ENCODE results near the gene DDA1.
A peak's percentile ranks its signal among the peaks of the same experiment; 100 is the strongest.

The DDA1 gene

GRCh38 chr19:17305517-17306284 is 3.7 kb upstream of the DDA1 start, which contains the start of gene MRPL34:
Gene MRPL34, plus strand, starts transcription at chr19:17305872. Its CDS starts 21 bp downstream, at chr19:17305893.
- peak within 1 kb of the TSS; percentile 77 for H2BK5ac ChIP-seq (ENCODE audit: low read depth, low read length, poor library complexity)
- peaks cover 8 to 9% of the 10 kb centered on the region in 2 experiments for H3K36me3 ChIP-seq (ENCODE audit: control insufficient read depth in 1 of 2, insufficient read depth in 2 of 2, low read length in 2 of 2)
- peak; percentile 100 for DNase-seq
- H4K91ac ChIP-seq (ENCODE audit: low read depth, low read length) = peak within 1 kb of the TSS; percentile 83
- H3K9me3 ChIP-seq (ENCODE audit: insufficient read depth, low read depth, low read length) = no peaks in the 10 kb centered on the region
- peak within 1 kb of the TSS; percentile 76 for H3K27ac ChIP-seq (ENCODE audit: low read depth, low read length)
- H2BK120ac ChIP-seq (ENCODE audit: insufficient read depth, low read length, poor library complexity) = peak within 1 kb of the TSS; percentile 69
- peak within 1 kb of the TSS; percentile 76 for H2AK5ac ChIP-seq (ENCODE audit: low read length)
- peak within 1 kb of the TSS; percentile 37 for H2BK12ac ChIP-seq (ENCODE audit: low read length)
- H4K8ac ChIP-seq (ENCODE audit: low read depth, low read length) = peak within 1 kb of the TSS; percentile 80
- peak within 1 kb of the TSS; percentile 89 for H2AFZ ChIP-seq (ENCODE audit: insufficient read depth, low read length, poor library complexity)
- H3K27me3 ChIP-seq (ENCODE audit: insufficient read depth, low read length) = no peaks in the 10 kb centered on the region
- H4K12ac ChIP-seq (ENCODE audit: low read depth, low read length) = peak within 1 kb of the TSS; percentile 79
- H3K23ac ChIP-seq (ENCODE audit: low read length) = no peak within 1 kb of the TSS
- peak within 1 kb of the TSS; percentile 83 for H3K4me3 ChIP-seq (ENCODE audit: low read depth, low read length)
- H3K9ac ChIP-seq (ENCODE audit: low read length) = peak within 1 kb of the TSS; percentile 75
- H3K79me1 ChIP-seq (ENCODE audit: low read length) = peaks cover 34% of the 10 kb centered on the region
- WGBS (ENCODE audit: extremely low coverage, insufficient coverage, insufficient read length) = no CpG with 5 or more reads among the region's 55 CpGs
- H3K4ac ChIP-seq (ENCODE audit: low read depth, low read length) = peak within 1 kb of the TSS; percentile 42
- peaks cover 30 to 39% of the 10 kb centered on the region in 2 experiments for H3K4me1 ChIP-seq (ENCODE audit: control insufficient read depth in 1 of 2, insufficient read depth in 2 of 2, low read length in 2 of 2)
- peak within 1 kb of the TSS; percentile 81 for H3K4me2 ChIP-seq (ENCODE audit: low read length)
- peaks cover 23% of the 10 kb centered on the region for H3K79me2 ChIP-seq (ENCODE audit: control insufficient read depth, insufficient read depth, low read length, poor library complexity)
- H3K18ac ChIP-seq (ENCODE audit: low read length) = peak within 1 kb of the TSS; percentile 58
- peak within 1 kb of the TSS; percentile 69 for H3K14ac ChIP-seq (ENCODE audit: low read length)

GRCh38 chr19:17306285-17306714 is 3.1 kb upstream of the DDA1 start:
- Histone ChIP-seq H3K4me3 (ENCODE audit: low read depth, low read length) (peak overlapping the region; percentile 83), H2BK5ac (ENCODE audit: low read depth, low read length, poor library complexity) (peak overlapping the region; percentile 77), H3K23ac (ENCODE audit: low read length) (no peak overlapping the region), H2AK5ac (ENCODE audit: low read length) (peak overlapping the region; percentile 76), H3K18ac (ENCODE audit: low read length) (peak overlapping the region; percentile 58), H3K14ac (ENCODE audit: low read length) (peak overlapping the region; percentile 69), H3K27me3 (ENCODE audit: insufficient read depth, low read length) (no peaks in the 10 kb centered on the region), H2BK12ac (ENCODE audit: low read length) (peak overlapping the region; percentile 37), H3K9me3 (ENCODE audit: insufficient read depth, low read depth, low read length) (no peaks in the 10 kb centered on the region), H2BK120ac (ENCODE audit: insufficient read depth, low read length, poor library complexity) (peak overlapping the region; percentile 69), H4K8ac (ENCODE audit: low read depth, low read length) (peak overlapping the region; percentile 80), H3K4ac (ENCODE audit: low read depth, low read length) (peak overlapping the region; percentile 42), H3K36me3 (ENCODE audit: control insufficient read depth in 1 of 2, insufficient read depth in 2 of 2, low read length in 2 of 2) (peaks cover 2 to 5% of the 10 kb centered on the region in 2 experiments), H3K9ac (ENCODE audit: low read length) (peak overlapping the region; percentile 75), H3K4me2 (ENCODE audit: low read length) (peak overlapping the region; percentile 81), H3K79me2 (ENCODE audit: control insufficient read depth, insufficient read depth, low read length, poor library complexity) (peaks cover 23% of the 10 kb centered on the region), H4K12ac (ENCODE audit: low read depth, low read length) (peak overlapping the region; percentile 79), H2AFZ (ENCODE audit: insufficient read depth, low read length, poor library complexity) (peak overlapping the region; percentile 61), H4K91ac (ENCODE audit: low read depth, low read length) (peak overlapping the region; percentile 83), H3K27ac (ENCODE audit: low read depth, low read length) (peak overlapping the region; percentile 76), H3K4me1 (ENCODE audit: control insufficient read depth in 1 of 2, insufficient read depth in 2 of 2, low read length in 2 of 2) (peaks cover 32 to 44% of the 10 kb centered on the region in 2 experiments), H3K79me1 (ENCODE audit: low read length) (peaks cover 34% of the 10 kb centered on the region)
- DNase-seq = no peak
- no CpG with 5 or more reads among the region's 28 CpGs for WGBS (ENCODE audit: extremely low coverage, insufficient coverage, insufficient read length)

- H4K12ac ChIP-seq (ENCODE audit: low read depth, low read length) = no peak overlapping the region
- H2BK120ac ChIP-seq (ENCODE audit: insufficient read depth, low read length, poor library complexity) = no peak overlapping the region
- no peak overlapping the region for H2BK12ac ChIP-seq (ENCODE audit: low read length)
- H2AFZ ChIP-seq (ENCODE audit: insufficient read depth, low read length, poor library complexity) = no peak overlapping the region
- peaks cover 37 to 50% of the 10 kb centered on the region in 2 experiments for H3K4me1 ChIP-seq (ENCODE audit: control insufficient read depth in 1 of 2, insufficient read depth in 2 of 2, low read length in 2 of 2)
- H3K36me3 ChIP-seq (ENCODE audit: control insufficient read depth in 1 of 2, insufficient read depth in 2 of 2, low read length in 2 of 2) = peaks cover 1 to 6% of the 10 kb centered on the region in 2 experiments
- H3K79me2 ChIP-seq (ENCODE audit: control insufficient read depth, insufficient read depth, low read length, poor library complexity) = peaks cover 21% of the 10 kb centered on the region
- H2AK5ac ChIP-seq (ENCODE audit: low read length) = no peak overlapping the region
- H3K9me3 ChIP-seq (ENCODE audit: insufficient read depth, low read depth, low read length) = peaks cover 2% of the 10 kb centered on the region
- H3K9ac ChIP-seq (ENCODE audit: low read length) = no peak overlapping the region
- H3K14ac ChIP-seq (ENCODE audit: low read length) = no peak overlapping the region
- no peak overlapping the region for H2BK5ac ChIP-seq (ENCODE audit: low read depth, low read length, poor library complexity)
- H3K4ac ChIP-seq (ENCODE audit: low read depth, low read length) = no peak overlapping the region
- WGBS (ENCODE audit: extremely low coverage, insufficient coverage, insufficient read length) = no CpG with 5 or more reads among the region's 8 CpGs
- no peak overlapping the region for H3K23ac ChIP-seq (ENCODE audit: low read length)
- H3K79me1 ChIP-seq (ENCODE audit: low read length) = peaks cover 31% of the 10 kb centered on the region
- H4K91ac ChIP-seq (ENCODE audit: low read depth, low read length) = no peak overlapping the region
- no peak overlapping the region for H4K8ac ChIP-seq (ENCODE audit: low read depth, low read length)
- DNase-seq = peak in 1 of 2 donors; percentile 44
- H3K4me3 ChIP-seq (ENCODE audit: low read depth, low read length) = no peak overlapping the region
- H3K4me2 ChIP-seq (ENCODE audit: low read length) = no peak overlapping the region
- H3K27me3 ChIP-seq (ENCODE audit: insufficient read depth, low read length) = no peaks in the 10 kb centered on the region
- H3K18ac ChIP-seq (ENCODE audit: low read length) = no peak overlapping the region
- H3K27ac ChIP-seq (ENCODE audit: low read depth, low read length) = peak overlapping the region; percentile 18
Measured at GRCh38 chr19:17307876-17308377, 1.4 kb upstream of the DDA1 start.

- no peaks in the 10 kb centered on the region for H3K27me3 ChIP-seq (ENCODE audit: insufficient read depth, low read length)
- peak overlapping the region; percentile 76 for H3K4ac ChIP-seq (ENCODE audit: low read depth, low read length)
- H2BK5ac ChIP-seq (ENCODE audit: low read depth, low read length, poor library complexity) = peak overlapping the region; percentile 65
- H2AFZ ChIP-seq (ENCODE audit: insufficient read depth, low read length, poor library complexity) = peak overlapping the region; percentile 6
- peaks cover 33 to 39% of the 10 kb centered on the region in 2 experiments for H3K4me1 ChIP-seq (ENCODE audit: control insufficient read depth in 1 of 2, insufficient read depth in 2 of 2, low read length in 2 of 2)
- H4K12ac ChIP-seq (ENCODE audit: low read depth, low read length) = peak overlapping the region; percentile 72
- WGBS (ENCODE audit: extremely low coverage, insufficient coverage, insufficient read length) = no CpG with 5 or more reads among the region's 23 CpGs
- H3K14ac ChIP-seq (ENCODE audit: low read length) = peak overlapping the region; percentile 85
- peaks cover 21% of the 10 kb centered on the region for H3K79me2 ChIP-seq (ENCODE audit: control insufficient read depth, insufficient read depth, low read length, poor library complexity)
- H3K9ac ChIP-seq (ENCODE audit: low read length) = peak overlapping the region; percentile 90
- DNase-seq = peak; percentile 73 to 77
- H4K91ac ChIP-seq (ENCODE audit: low read depth, low read length) = peak overlapping the region; percentile 87
- H3K4me2 ChIP-seq (ENCODE audit: low read length) = peak overlapping the region; percentile 75
- H2BK12ac ChIP-seq (ENCODE audit: low read length) = peak overlapping the region; percentile 19
- peak overlapping the region; percentile 91 for H3K18ac ChIP-seq (ENCODE audit: low read length)
- H3K23ac ChIP-seq (ENCODE audit: low read length) = no peak overlapping the region
- peaks cover 24% of the 10 kb centered on the region for H3K79me1 ChIP-seq (ENCODE audit: low read length)
- peaks cover 18 to 25% of the 10 kb centered on the region in 2 experiments for H3K36me3 ChIP-seq (ENCODE audit: control insufficient read depth in 1 of 2, insufficient read depth in 2 of 2, low read length in 2 of 2)
- H3K9me3 ChIP-seq (ENCODE audit: insufficient read depth, low read depth, low read length) = peaks cover 4% of the 10 kb centered on the region
- peak overlapping the region; percentile 91 for H4K8ac ChIP-seq (ENCODE audit: low read depth, low read length)
- peak overlapping the region; percentile 31 for H2AK5ac ChIP-seq (ENCODE audit: low read length)
- peak overlapping the region; percentile 67 for H2BK120ac ChIP-seq (ENCODE audit: insufficient read depth, low read length, poor library complexity)
- H3K27ac ChIP-seq (ENCODE audit: low read depth, low read length) = peak overlapping the region; percentile 86
- peak overlapping the region; percentile 96 for H3K4me3 ChIP-seq (ENCODE audit: low read depth, low read length)
Measured at GRCh38 chr19:17309965-17310461, 650 bp downstream of the DDA1 start.
